HG02870 (cell line): Measurements from ENCODE around the gene SVBP.
"Not testable (repeated sequence)": the region's sequence is repeated elsewhere in the genome, so short reads cannot be mapped to it uniquely, and the experiment has no call there.

Experiments used
- ATAC-seq: cut with Tn5 transposase; IDR thresholded peaks from one replicate; pipeline ENCODE4 v1.9.1; 2021; ENCODE audit warnings: mild to moderate bottlenecking, moderate library complexity; ENCODE audit not compliant: unreplicated experiment

SVBP gene

DNA sequence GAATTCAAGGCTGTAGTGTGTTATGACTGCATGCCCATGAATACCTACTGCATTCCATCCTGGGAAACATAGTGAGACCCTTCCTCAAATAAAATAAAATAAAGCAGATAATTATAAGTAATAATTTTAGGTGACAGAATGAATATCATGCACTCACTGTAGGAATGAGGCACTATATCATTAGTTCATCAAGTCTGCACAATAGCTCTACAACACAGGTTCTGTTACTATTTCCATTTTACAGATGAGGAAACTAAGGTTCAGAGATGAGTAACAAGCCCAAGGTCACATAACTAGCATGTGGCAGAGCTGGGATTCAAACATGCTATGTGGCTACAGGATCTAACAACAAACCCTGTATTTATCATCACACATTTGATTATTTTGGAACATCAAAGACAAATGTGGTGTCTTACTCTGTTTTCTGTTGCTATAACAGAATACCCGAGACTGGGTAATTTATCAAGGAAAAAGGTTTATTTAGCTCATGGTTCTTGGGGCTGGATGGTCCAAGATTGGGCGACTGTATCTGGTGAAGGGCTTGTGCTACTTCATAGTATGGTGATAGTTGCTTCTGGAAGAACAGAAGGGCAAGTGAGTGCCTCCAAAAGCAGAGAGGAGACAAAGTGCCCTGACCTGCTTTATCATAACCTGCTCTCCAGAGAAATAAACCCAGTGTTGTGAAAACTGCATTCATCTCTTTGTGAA, 24.4 kb upstream of the SVBP start:
- ATAC-seq, result no peak

- ATAC-seq, result no peak
Measured at GRCh38 chr1:42841010-42841409, 23.8 kb upstream of the SVBP start.

DNA sequence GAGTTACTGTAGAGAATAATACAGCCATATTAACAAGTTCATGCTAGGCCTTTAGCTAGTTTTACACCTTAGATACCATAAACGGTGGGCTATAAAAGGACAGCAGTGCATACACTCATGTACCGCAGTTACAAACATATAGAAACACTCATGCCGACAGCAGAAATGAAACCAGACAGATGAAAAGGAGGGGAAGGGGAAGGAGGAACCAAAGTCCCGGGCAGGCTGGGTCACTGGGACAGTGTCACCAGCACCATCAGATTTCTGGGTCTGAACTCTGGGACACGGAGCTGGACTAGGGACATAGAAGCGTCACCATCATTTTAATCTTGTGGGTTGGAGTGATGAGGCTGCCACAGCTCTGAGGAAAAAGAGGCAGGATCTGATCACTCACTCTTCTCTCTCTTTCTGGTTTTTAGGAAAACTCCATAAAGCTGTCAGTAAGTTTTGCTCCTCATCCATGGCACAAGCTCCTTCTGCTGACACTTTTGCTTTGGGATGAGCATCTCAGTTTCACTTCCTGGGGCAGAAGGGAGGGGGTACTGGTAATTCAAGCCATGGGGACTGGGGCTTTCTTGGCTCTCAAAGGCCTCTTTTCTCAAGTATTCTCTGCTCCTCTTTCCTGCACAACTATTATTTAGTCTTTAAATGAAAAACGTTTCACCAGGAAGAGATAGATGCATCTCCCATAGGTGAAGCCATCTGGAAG, 21.4 kb upstream of the SVBP start:
- ATAC-seq, result no peak

DNA sequence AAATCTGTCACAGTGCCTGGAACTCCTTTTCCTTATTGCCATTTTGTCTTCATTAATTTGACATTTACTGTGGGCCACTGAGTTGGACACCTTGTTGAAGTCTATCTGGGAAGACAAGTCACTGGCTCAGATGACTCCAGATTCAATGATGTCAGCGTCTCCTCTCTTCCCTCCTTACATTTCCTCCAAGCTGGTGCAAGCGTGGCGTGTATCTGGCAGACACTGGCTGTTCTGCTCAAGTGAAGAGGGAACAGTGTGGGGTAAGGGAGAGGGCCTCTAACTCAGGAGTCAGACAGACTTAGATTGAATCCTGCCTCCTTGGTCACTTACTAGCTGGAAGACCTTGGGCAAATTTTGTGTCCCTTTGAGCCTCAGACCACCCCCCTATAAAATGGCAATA, 20.5 kb upstream of the SVBP start:
- no peak for ATAC-seq

DNA sequence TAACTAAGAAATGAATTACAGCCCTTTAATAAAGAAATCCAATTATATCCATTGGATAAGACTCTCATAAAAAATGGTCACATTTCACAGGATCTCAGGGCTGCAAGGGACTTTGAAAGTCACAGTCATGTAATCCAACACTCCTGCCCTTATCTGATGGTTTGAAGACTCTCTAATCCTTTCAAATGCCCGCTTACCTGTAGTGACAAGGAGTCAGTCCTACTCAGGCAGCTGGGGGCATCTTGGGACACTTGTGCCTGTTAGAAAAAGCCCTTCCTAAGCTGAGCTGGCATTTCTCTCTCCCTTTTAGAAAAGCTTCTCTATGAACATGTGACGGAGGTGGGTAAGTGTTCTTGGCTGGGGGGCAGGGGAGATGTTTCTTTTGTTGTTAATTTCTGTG, 18.2 kb upstream of the SVBP start:
- no peak for ATAC-seq

DNA sequence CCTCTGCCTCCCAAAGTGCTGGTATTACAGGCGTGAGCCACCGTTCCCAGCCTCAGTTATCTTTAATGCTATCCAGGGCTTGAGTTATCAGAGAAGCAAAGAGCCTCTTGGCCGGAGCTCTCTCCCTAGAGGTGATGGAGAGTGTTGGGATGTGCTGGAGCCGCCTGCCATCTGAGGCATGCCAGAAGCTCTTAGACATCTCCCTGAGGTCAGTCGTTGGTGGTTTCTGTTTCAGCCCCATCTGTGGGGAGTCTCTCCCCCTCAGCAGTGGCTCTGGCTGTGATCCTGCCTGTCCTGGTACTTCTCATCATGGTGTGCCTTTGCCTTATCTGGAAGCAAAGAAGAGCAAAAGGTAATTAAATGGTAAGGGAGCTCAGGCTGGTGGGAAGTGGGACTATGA, 17.6 kb upstream of the SVBP start:
- no peak for ATAC-seq

DNA sequence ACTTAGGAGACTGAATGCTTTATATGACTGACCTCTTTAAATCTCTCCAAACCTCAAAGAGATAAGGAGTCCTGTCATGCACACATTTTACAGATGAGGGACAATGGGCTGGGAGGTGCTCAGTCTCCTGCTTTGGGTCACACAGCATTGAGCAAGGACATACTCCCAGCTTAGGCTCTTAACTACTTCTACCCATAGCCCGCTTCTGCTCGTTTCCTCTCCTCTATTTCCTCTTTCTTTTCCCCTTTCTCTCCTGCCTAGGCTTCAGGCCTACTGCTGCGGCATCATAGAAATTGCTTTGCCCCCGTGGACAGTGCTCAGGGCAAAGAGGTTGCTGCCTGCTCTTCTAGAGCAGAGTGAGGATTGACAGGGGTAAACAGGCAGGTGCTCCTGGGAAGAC, 16.8 kb upstream of the SVBP start:
- ATAC-seq, result no peak

DNA sequence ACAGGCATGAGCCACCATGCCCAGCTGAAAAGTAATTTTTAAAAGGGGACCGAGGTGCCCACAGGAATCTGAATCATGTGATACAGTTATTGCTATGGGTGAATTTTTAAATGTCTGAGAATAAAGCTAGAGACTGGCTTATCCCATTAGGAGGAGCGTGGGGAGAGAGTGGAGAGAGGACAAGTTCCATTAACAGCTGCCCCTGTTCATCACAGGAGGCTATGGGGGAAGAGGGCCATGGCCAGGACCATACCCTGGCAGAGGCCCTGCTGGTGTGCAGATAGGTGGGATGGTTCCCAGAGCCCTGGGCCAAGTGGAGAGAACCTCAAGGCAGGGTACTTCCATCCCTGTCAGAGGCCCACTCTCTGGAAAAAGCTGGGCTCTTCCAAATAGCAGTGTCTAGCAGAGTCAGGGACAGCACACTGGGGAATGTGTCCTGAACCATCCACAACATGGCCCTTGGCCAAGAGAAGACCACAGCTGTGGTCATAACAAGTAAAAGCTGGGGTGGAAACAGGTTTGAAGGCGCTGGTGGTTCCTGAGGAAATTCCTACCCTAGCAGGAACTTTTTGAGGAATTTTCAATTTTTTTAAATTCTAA, 15.5 kb upstream of the SVBP start:
- ATAC-seq, result no peak

DNA sequence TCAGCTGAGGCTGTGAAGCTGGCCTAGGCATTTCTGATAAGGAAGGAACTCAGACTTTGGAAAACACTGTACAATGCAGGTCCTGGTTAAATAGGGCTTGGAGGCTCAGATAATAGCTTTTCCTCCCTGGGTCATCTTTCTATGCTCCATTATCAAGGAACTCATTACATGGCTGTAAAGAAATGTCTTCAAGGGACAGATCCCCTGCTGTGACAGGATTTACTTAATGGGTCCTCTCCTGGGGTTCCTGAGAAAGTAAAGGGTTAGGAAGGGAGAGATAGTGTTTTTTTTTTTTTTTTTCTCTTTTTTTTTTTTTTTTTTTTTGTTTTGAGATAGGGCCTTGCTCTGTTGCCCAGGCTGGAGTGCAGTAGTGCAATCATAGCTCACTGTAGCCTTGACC, 14.1 kb upstream of the SVBP start:
- no peak for ATAC-seq

GRCh38 chr1:42830631-42831030, 13.4 kb upstream of the SVBP start:
- no peak for ATAC-seq

- no peak for ATAC-seq
Measured at GRCh38 chr1:42825036-42825851, 8.0 kb upstream of the SVBP start.

GRCh38 chr1:42824481-42825035, 7.4 kb upstream of the SVBP start:
- no peak for ATAC-seq

GRCh38 chr1:42822800-42823392, 5.7 kb upstream of the SVBP start:
- ATAC-seq, result no peak

DNA sequence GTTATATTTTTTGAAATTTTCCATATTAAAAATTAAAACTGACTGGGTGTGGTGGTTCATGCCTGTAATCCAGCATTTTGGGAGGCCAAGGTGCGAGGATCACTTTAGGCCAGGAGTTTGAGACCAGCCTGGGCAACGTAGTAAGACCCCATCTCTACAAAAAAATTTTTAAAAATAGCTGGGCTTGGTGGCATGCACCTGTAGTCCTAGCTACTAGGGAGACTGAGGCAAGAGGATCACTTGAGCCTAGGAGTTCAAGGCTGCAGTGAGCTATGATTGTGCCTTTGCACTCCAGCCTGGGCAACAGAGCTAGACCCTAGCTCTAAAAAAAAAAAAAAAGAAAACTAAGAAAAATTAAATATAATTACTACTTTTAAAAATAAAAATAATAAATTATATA, 4.5 kb upstream of the SVBP start:
- no peak for ATAC-seq

GRCh38 chr1:42820813-42821212, 3.6 kb upstream of the SVBP start:
- ATAC-seq, result no peak

- ATAC-seq, result no peak
Measured at GRCh38 chr1:42817976-42818375, 779 bp upstream of the SVBP start.

DNA sequence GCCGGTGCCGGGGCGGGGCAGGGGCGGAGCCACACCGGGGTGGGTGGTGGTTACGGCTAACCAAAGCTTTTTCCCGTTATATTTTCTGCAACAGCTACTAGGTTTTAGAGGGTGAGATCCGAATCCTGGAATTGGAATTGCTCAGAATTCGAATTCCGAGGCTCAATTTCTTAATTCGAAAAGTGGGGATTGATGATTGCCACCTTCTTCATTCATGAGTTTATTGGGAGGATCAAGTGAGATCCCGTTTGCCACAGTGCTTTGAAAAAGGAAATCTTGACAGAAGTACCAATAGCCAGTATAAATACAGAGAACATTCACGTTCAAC, 207 bp upstream of the SVBP start:
- no peak for ATAC-seq

DNA sequence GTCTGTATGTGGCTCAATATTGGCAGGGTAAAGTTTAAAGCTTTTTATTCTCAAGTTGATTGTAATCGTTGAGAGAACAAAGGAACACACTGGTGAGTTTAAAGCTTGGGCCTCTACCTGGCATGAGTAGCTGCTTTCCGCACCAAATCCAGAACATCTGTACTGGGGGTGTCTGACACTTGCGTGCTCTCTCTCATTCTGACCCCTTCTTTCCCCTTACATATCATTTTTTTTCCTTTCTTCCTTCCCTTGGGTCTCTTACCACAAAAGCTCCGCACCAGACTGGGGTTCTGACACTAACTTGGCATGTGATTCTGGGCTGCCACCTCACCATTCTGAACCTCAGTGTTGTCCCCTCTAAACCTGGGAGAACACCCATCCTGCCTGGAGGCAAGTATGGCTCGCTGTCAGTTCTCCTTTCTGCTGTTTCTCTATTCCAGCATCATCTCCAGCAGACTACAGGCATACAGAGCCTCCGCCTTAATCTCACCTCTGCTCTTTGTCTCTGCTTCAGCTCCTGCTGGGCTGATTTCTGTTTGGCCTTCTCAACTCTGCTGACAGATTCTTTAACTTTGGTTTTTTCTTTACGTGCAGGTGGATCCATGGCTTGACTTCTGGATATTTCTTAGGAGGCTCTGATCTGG, 1.1 kb downstream of the SVBP start:
- no peak for ATAC-seq

DNA sequence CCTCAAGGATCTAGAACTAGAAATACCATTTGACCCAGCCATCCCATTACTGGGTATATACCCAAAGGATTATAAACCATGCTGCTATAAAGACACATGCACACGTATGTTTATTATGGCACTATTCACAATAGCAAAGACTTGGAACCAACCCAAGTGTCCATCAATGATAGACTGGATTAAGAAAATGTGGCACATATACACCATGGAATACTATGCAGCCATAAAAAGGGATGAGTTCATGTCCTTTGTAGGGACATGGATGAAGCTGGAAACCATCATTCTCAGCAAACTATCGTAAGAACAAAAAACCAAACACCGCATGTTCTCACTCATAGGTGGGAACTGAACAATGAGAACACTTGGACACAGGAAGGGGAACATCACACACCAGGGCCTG, 2.4 kb downstream of the SVBP start:
- ATAC-seq, result not testable (repeated sequence)

DNA sequence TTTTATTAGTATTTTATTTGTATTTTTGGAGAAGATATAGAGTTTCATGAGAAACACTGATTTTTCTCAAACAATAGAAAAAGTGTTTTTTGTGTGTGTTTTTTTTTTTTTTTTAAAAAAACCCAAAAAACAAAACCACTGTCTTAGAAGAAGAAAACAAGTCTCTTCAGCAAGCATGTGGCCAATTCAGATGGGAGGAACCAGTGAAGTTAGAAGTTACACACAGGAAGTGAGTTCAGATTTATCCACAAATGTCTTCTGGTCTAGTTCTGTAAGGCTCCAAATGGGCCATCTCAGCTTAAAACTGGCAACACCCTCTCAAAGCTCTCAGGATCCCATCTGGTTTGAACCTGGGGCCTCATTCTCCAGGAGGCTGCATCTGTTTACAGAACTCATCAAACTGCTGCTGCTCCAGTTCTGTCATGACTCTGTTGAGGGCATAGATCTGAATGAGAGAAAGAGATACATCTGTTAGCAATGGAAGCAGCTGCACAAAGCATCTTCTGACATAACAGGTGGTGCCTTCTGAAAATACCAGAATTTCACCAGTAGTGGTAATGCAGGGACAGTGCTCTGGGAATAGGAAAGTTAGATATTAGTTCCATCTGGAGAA, 10.0 kb downstream of the SVBP start:
- ATAC-seq, result no peak
